GM19025 (cell line): Measurements from ENCODE around the gene P2RX5.

ENCODE experiments used
- ATAC-seq: cut with Tn5 transposase; IDR thresholded peaks from one replicate; pipeline ENCODE4 v1.9.1; 2021; ENCODE audit warnings: mild to moderate bottlenecking, low read depth, moderate library complexity; ENCODE audit not compliant: unreplicated experiment

Gene P2RX5

DNA sequence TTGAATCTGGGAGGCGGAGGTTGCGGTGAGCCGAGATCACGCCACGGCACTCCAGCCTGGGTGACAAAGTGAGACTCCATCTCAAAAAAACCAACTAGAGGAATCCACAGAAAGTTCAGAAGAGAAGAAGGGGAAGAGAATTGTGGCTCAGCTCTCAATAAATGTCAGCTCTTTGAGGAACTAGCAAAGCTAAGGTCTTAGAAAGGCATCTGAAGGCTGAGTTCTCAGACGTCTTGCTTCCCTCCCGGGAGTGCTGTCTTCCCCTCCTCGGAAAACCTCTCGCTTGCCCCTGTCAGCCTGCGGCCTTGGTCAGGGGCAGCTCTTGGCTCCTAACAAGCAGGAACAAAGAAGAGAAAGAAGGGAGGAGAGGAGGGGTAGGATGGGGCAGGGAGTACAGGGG, 65.2 kb downstream of the P2RX5 start:
- no peak for ATAC-seq

DNA sequence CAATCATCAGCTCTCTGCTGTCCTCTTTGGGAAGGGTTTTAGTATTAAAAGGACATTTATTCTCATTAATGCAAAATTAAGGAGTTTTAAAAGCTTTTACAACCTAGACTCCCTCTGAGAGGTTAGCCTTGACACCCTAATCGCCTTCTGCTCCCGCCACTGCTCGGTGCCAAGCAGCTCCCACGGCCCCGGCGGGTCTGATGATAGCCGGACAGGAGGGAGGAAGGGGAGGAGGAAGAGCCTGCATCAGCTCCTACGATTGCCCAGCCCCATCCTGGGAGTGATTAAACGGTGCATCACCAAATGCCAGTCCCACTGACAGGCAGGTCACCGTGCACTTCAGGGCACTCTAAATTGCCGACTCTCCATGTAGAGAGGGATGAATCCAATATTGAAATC, 68.2 kb downstream of the P2RX5 start:
- no peak for ATAC-seq

DNA sequence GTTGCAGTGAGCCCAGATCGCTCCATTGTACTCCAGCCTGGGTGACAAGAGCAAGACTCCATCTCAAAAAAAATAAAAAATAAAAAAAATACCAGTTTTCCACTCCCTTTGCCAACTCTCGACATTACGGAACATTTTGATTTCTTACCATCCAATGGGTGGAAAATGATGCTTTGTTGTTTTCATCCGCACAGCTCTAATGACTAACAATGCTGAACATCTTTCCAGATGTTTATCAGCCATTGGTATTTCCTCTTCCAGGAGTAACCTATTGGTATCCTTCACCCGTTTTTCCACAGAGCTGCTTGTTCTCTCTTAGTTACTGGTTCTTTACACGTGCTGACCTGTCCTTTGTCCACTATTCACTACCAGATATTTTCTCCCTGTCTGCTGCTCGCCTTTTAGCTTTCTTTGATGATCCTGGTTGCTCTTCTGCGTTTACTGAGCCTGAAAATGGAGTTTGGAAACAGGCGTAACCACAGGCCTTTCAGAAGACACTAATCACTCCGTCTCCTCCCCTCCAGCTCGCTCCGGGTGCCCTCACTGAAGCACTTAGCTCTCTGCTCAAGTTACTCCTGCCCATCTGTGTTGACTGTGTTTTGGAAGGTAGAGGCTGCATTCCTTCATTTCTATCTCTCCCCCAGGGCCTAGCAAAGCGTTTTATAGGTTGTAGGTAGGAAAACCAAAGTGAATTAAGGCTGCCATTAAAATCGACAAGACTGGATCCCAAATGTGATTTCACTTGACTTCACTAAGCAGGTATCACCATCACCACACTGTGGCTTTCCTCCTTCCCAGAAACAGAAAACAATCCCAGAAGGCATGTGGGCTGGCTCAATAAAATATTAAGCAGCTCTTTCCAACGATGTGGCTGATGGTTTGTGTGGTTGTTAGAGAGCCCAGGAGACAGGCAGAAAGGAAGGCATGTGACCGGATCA, 68.9 kb downstream of the P2RX5 start:
- ATAC-seq, result no peak
